GM19239 (cell line): Measurements from ENCODE around the gene COL4A2.

Source experiments
- DNase-seq: peaks from one replicate; pipeline ENCODE4 v3.0.0; 2011; ENCODE audit warnings: low spot score; ENCODE audit not compliant: insufficient read length
- FAIRE-seq: peaks from 2 replicates; lab custom pipeline; 2011; peaks lifted over from hg19 to GRCh38; lab: Jason Lieb, UNC

Gene COL4A2

DNA sequence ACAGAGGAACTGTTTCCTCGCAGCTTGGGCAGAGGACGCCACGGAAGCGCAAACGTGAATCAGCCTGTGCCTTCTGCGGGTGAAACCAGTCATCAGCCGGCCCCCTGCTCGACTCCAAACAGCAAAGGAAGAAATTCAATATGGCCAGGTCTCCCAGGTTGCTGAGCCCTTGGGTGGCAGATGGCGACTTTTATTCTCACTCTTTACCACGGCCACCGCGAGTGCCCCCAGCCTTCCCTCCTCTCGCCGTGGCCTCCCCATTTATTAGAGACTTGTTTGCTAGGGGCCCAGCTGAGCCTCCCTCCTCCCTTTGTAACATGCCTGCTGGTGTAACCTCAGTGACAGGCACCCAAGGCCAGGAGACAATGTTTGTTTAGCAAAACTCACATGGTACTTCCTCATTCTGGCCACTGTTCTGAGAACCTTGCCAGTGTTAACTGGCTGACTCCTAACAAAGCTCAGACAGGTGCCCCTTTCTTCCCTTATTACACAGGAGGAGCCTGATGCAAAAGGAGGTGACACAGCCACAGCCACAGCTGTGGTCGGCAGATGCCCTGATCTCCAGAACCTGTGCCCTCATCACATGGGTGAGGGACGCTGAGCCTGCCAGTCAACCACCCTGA lies 248.6 kb downstream of the COL4A2 start:
- FAIRE-seq: no peak
- no peak for DNase-seq

DNA sequence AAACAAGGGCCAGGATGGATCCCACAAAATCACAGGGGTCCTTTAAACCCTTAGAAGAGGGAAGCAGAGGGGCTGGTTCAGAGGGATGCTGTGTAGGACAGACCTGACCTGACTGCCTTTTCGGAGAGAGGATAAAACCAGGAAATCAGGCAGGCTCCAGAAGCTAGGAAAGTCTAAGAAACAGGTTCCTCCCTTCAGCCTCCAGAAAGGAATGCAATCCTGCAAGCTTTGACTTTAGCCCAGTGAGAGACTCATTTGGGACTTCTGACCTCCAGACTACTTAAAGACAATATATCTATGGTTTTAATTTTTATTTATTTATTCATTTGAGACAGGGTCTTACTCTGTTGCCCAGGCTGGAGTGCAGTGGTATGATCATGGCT lies 249.1 kb downstream of the COL4A2 start:
- DNase-seq (no peak), FAIRE-seq (no peak)

- no peak for FAIRE-seq
- no peak for DNase-seq
These were observed 250.0 kb downstream of the COL4A2 start for GRCh38 chr13:110557082-110557481.

- DNase-seq (no peak), FAIRE-seq (no peak)
These were observed 250.7 kb downstream of the COL4A2 start for GRCh38 chr13:110557610-110558305.

GRCh38 chr13:110559429-110559943 lies 252.4 kb downstream of the COL4A2 start:
- DNase-seq: no peak
- FAIRE-seq: no peak

GRCh38 chr13:110559986-110560385 lies 252.9 kb downstream of the COL4A2 start:
- DNase-seq (no peak), FAIRE-seq (no peak)

DNA sequence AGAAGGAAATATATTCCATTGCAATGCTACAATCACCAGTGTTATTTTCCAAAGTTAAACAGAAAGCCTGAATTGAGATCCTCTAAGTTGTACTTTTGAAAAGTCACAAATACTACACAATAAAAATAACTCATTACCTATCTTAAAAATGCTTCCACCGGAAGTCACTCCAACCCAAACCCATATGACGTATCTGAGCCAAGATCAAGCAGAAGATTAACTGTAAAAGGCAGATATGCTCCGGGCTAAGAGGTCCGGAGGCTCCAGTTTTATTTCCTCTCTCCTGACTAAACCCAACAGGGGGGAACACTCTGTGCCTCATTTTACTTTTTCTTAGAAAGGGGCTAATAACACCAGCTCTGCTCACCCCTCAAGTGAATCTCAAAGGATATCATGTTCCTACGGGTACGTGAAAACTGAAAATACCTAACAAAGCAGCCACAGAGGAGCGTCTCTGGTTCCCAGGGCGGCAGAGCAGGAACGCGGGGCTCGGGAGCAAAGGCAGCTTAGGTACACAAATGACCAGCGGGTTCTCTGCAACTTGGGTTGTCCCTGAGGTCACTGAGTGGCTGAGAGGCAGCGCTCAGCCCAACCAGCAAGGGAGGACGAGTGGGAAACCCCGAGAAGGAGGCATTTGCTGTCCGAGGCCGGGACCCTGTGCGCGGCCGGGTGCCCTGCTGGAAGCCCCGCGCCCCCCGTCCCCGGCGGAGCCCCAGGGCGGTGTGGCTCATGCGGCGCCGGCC lies 253.7 kb downstream of the COL4A2 start:
- peak; percentile 64 for FAIRE-seq
- DNase-seq: peak; percentile 45

DNA sequence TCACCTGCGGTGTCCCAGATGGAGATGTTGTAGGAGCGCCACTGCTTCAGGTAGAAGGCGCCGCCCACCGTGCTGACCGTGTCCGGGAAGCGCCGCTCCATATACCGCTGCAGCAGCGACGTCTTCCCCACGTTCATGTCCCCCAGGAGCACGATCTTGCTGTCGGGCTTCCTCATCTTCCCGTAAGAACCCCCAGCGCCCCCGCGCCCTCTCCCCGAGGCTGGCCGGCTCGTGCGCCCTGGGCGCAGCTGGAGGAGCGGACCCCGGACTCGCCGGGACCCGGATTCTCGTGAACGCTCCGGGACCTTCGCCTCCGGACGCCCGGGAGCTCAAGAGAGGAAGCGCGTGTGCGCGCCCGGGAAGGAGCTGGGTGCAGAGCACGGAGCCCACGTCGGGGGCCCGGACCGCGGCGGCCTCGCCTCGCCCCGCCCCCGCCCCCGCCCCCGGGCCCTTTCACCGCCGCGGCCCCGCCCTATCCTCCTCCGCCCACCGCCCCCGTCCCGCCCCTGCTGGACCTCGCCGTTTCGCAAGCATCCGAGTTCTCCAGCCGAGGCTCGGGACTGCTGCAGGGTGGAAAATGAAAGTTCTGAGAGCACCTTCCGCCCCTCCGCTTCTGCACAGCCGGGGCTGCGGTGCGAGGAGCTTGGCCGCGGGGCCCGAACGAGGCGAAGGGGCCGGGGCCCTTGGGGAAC lies 254.4 kb downstream of the COL4A2 start, which contains the start of gene RAB20:
RAB20 (minus strand) TSS at position 379 of the 692 bp plus-strand sequence; CDS start at position 176, 203 bp downstream.
- FAIRE-seq: peak; percentile 83
- peak; percentile 84 for DNase-seq

- no peak for DNase-seq
- no peak for FAIRE-seq
These were observed 255.0 kb downstream of the COL4A2 start for GRCh38 chr13:110562036-110562597.
